GM12878 (cell line): ENCODE results near the gene ZNF547. TPM values are rescaled to one million over a fixed set of nuclear protein-coding genes. Genes with fewer than 3 reads are reported as not detected.

Experiments
- CBFB ChIP-seq: IDR thresholded peaks from 2 replicates; pipeline ENCODE4 v1.6.1; 2016; ENCODE audit warnings: antibody characterized with exemption, low read depth
- E2F4 ChIP-seq: IDR thresholded peaks from 2 replicates; pipeline ENCODE4 v1.6.1; 2012; ENCODE audit warnings: low read depth, low read length, improper control_type of control experiment
- ETV6 ChIP-seq, 2 experiments: fragments of 450-650 bp in 1 of 2; IDR thresholded peaks in 1 of 2; conservative IDR thresholded peaks in 1 of 2; 2 replicates each; pipeline ENCODE4 v1.6.1; 2014; ENCODE audit warnings: antibody characterized with exemption in 1 of 2, borderline replicate concordance in 1 of 2, low read depth in 1 of 2, mild to moderate bottlenecking in 1 of 2, moderate library complexity in 1 of 2
- FOS ChIP-seq: IDR thresholded peaks from 3 replicates; pipeline ENCODE4 v1.6.1; 2011; ENCODE audit warnings: borderline replicate concordance; ENCODE audit not compliant: insufficient read length; ENCODE audit errors: extremely low read depth
- HSF1 ChIP-seq: fragments of 150-350 bp; IDR thresholded peaks from 2 replicates; pipeline ENCODE4 v1.6.1; 2014; ENCODE audit warnings: mild to moderate bottlenecking, low read depth, low read length
- IKZF2 ChIP-seq, 2 experiments: fragments of 450-650 bp; IDR thresholded peaks; 2 replicates each; pipeline ENCODE4 v1.6.1; 2017; ENCODE audit warnings: mild to moderate bottlenecking in 2 of 2, moderate library complexity in 2 of 2
- IRF5 ChIP-seq: fragments of 450-650 bp; IDR thresholded peaks from 2 replicates; pipeline ENCODE4 v1.6.1; 2017; ENCODE audit warnings: borderline replicate concordance
- MEF2B ChIP-seq: fragments of 450-650 bp; IDR thresholded peaks from 2 replicates; pipeline ENCODE4 v1.6.1; 2018; ENCODE audit warnings: mild to moderate bottlenecking, moderate library complexity; ENCODE audit not compliant: partially characterized antibody, poor library complexity, severe bottlenecking
- MTA2 ChIP-seq: fragments of 450-650 bp; IDR thresholded peaks from 2 replicates; pipeline ENCODE4 v1.6.1; 2016; ENCODE audit warnings: low read depth, mild to moderate bottlenecking, moderate library complexity
- NKRF ChIP-seq: fragments of 450-650 bp; conservative IDR thresholded peaks from 2 replicates; pipeline ENCODE4 v1.6.1; 2017; ENCODE audit warnings: mild to moderate bottlenecking, moderate library complexity
- POLR2AphosphoS2 ChIP-seq: IDR thresholded peaks from 2 replicates; pipeline ENCODE4 v1.6.1; 2011; ENCODE audit warnings: low read depth, mild to moderate bottlenecking, low read length, improper control_type of control experiment, moderate library complexity
- POU2F2 ChIP-seq: IDR thresholded peaks from 3 replicates; pipeline ENCODE4 v1.6.1; 2011; ENCODE audit warnings: low read depth, mild to moderate bottlenecking, low read length, borderline replicate concordance
- SKIL ChIP-seq: fragments of 450-650 bp; IDR thresholded peaks from 2 replicates; pipeline ENCODE4 v1.6.1; 2017; ENCODE audit warnings: mild to moderate bottlenecking, low read depth, inconsistent platforms; ENCODE audit not compliant: poor library complexity, severe bottlenecking
- WRNIP1 ChIP-seq: IDR thresholded peaks from 2 replicates; pipeline ENCODE4 v1.6.1; 2011; ENCODE audit warnings: low read depth, low read length, improper control_type of control experiment, borderline replicate concordance
- ZBTB4 ChIP-seq: fragments of 450-650 bp; formaldehyde crosslinking; IDR thresholded peaks from 2 replicates; pipeline ENCODE4 v1.4.0; 2022; ENCODE audit warnings: mild to moderate bottlenecking, moderate library complexity
- polyA plus RNA-seq, 11 experiments: library from polyadenylated mRNA; depleted of rRNA in 4 of 11; unstranded in 6 of 11; stranded (reverse) in 5 of 11; fragments of >200 nt; fragmentation: Nextera tagmentation in 4 of 11; fragmentation: Illumina TruSeq in 1 of 11; extraction: Ambion mirVana in 4 of 11; extraction: Trizol in 1 of 11; gene quantifications; 1 replicate in 1 of 11; 2 replicates in 10 of 11; pipeline versions ENCODE4 v1.2.1 to v1.2.3, GENCODE V29; 2011 to 2016; ENCODE audit warnings: inconsistent platforms in 2 of 11, missing spikeins in 2 of 11, low read depth in 1 of 11
- total RNA-seq, 4 experiments: library from RNA; depleted of rRNA in 3 of 4; stranded (reverse); fragments of >200 nt in 3 of 4; fragmentation: Illumina TruSeq in 1 of 4; extraction: Trizol in 1 of 4; gene quantifications; 2 replicates each; pipeline versions ENCODE4 v1.2.1 to v1.2.3, GENCODE V29; 2013 to 2021

ZNF547 gene
- total and polyA plus RNA-seq, 10 of the 15 experiments (the other 5 are each of a cell fraction or from before 2014, with no cell fraction given) = 2.3 to 6.0 (median 3.3) TPM

GRCh38 chr19:57320180-57321084 lies 42.9 kb upstream of the ZNF547 start, which contains the start of gene ZNF543 (continued):
- TF ChIP-seq IRF5 (no peak), E2F4 (no peak), HSF1 (no peak), MTA2 (no peak), POLR2AphosphoS2 (peak; percentile 70; the same call in 1 of the 2 replicates), ZBTB4 (no peak; the same call in 1 of the 2 replicates), FOS (no peak), SKIL (no peak), ETV6 (conservative IDR thresholded peaks at IDR 0.05 in 1 of 2, IDR thresholded peaks at IDR 0.05 in 1 of 2; ENCODE audit: borderline replicate concordance in 1 of 2, low read depth in 1 of 2) (no peak), MEF2B (no peak), NKRF (peak; percentile 53; the same call in 1 of the 2 replicates), POU2F2 (peak; percentile 60; the same call in 2 of the 3 replicates), IKZF2 (IDR thresholded peaks at IDR 0.05) (no peak; a peak in 1 of 4 replicates), WRNIP1 (no peak), CBFB (peak; percentile 53)
